Nephron (organoid): ENCODE data around the gene PPP1R12B.
"Not testable (repeated sequence)": the region's sequence is repeated elsewhere in the genome, so short reads cannot be mapped to it uniquely, and the experiment has no call there.

Experiments
- H3K27ac Mint-ChIP-seq, 3 experiments: 2 replicates each; pipeline ENCODE4 v1.8.0; 2020; ENCODE audit warnings: mixed read lengths in 3 of 3, mild to moderate bottlenecking in 2 of 3, moderate library complexity in 1 of 3
- H3K27me3 Mint-ChIP-seq: 2 replicates; pipeline ENCODE4 v1.8.0; 2021; ENCODE audit warnings: low read depth, mild to moderate bottlenecking, moderate library complexity, mixed read lengths
- H3K36me3 Mint-ChIP-seq: 2 replicates; pipeline ENCODE4 v1.8.0; 2020; ENCODE audit warnings: low read depth, mixed read lengths
- H3K4me1 Mint-ChIP-seq: 2 replicates; pipeline ENCODE4 v1.8.0; 2020; ENCODE audit warnings: mixed read lengths
- H3K4me3 Mint-ChIP-seq, 3 experiments: 2 replicates each; pipeline ENCODE4 v1.8.0; 2020; ENCODE audit warnings: mild to moderate bottlenecking in 3 of 3, mixed read lengths in 3 of 3, moderate library complexity in 2 of 3
- H3K9me3 Mint-ChIP-seq: 2 replicates; pipeline ENCODE4 v1.8.0; 2020; ENCODE audit warnings: mixed read lengths
- CTCF ChIP-seq, 3 experiments: fragments of 200-600 bp; sonication (generic); IDR thresholded peaks; one replicate each; pipeline ENCODE4 v1.5.0; 2021; ENCODE audit warnings: antibody characterized with exemption in 3 of 3; ENCODE audit not compliant: unreplicated experiment in 3 of 3

PPP1R12B gene

GRCh38 chr1:202362212-202362611 is 13.7 kb downstream of the PPP1R12B start:
- H3K27me3 Mint-ChIP-seq = no peaks in the 10 kb centered on the region
- no peak overlapping the region for H3K27ac Mint-ChIP-seq
- H3K36me3 Mint-ChIP-seq = no peaks in the 10 kb centered on the region
- no peak overlapping the region for H3K4me3 Mint-ChIP-seq
- no peaks in the 10 kb centered on the region for H3K9me3 Mint-ChIP-seq
- no peak for TF ChIP-seq CTCF (IDR thresholded peaks at IDR 0.05; ENCODE audit: unreplicated experiment in 3 of 3)
- H3K4me1 Mint-ChIP-seq = peaks cover 13% of the 10 kb centered on the region

- H3K4me1 Mint-ChIP-seq = peaks cover 4% of the 10 kb centered on the region
Measured at GRCh38 chr1:202365092-202365815, 16.8 kb downstream of the PPP1R12B start.

GRCh38 chr1:202367271-202367670 is 18.8 kb downstream of the PPP1R12B start:
- Mint-ChIP-seq H3K4me1 (no peaks in the 10 kb centered on the region), H3K36me3 (no peaks in the 10 kb centered on the region), H3K4me3 (no peak overlapping the region), H3K27ac (no peak overlapping the region), H3K27me3 (no peaks in the 10 kb centered on the region), H3K9me3 (no peaks in the 10 kb centered on the region)
- TF ChIP-seq CTCF (IDR thresholded peaks at IDR 0.05; ENCODE audit: unreplicated experiment in 3 of 3) = no peak

More at GRCh38 chr1:202365092-202365815, 16.8 kb downstream of the PPP1R12B start:
- TF ChIP-seq CTCF (IDR thresholded peaks at IDR 0.05; ENCODE audit: unreplicated experiment in 3 of 3) = no peak
- no peaks in the 10 kb centered on the region for H3K27me3 Mint-ChIP-seq
- H3K4me3 Mint-ChIP-seq = no peak overlapping the region
- no peak overlapping the region for H3K27ac Mint-ChIP-seq
- H3K9me3 Mint-ChIP-seq = no peaks in the 10 kb centered on the region
- no peaks in the 10 kb centered on the region for H3K36me3 Mint-ChIP-seq

GRCh38 chr1:202370906-202371305 is 22.4 kb downstream of the PPP1R12B start:
- not testable (repeated sequence) for H3K36me3 Mint-ChIP-seq, H3K4me3 Mint-ChIP-seq, H3K4me1 Mint-ChIP-seq, H3K9me3 Mint-ChIP-seq, H3K27me3 Mint-ChIP-seq, H3K27ac Mint-ChIP-seq

GRCh38 chr1:202374099-202374498 is 25.6 kb downstream of the PPP1R12B start:
- H3K4me1 Mint-ChIP-seq = peaks cover 5% of the 10 kb centered on the region
- no peak for TF ChIP-seq CTCF (IDR thresholded peaks at IDR 0.05; ENCODE audit: unreplicated experiment in 3 of 3)
- H3K27ac Mint-ChIP-seq = no peak overlapping the region
- no peaks in the 10 kb centered on the region for H3K27me3 Mint-ChIP-seq
- H3K36me3 Mint-ChIP-seq = no peaks in the 10 kb centered on the region
- H3K9me3 Mint-ChIP-seq = peaks cover 2% of the 10 kb centered on the region
- H3K4me3 Mint-ChIP-seq = no peak overlapping the region

- H3K9me3 Mint-ChIP-seq, H3K27me3 Mint-ChIP-seq, H3K36me3 Mint-ChIP-seq, H3K4me3 Mint-ChIP-seq, H3K27ac Mint-ChIP-seq, H3K4me1 Mint-ChIP-seq: not testable (repeated sequence)
Measured at GRCh38 chr1:202375175-202375574, 26.7 kb downstream of the PPP1R12B start.

GRCh38 chr1:202376247-202376646 is 27.7 kb downstream of the PPP1R12B start:
- Mint-ChIP-seq H3K36me3 (no peaks in the 10 kb centered on the region), H3K4me3 (no peak overlapping the region), H3K27ac (no peak overlapping the region), H3K27me3 (no peaks in the 10 kb centered on the region), H3K9me3 (peaks cover 2% of the 10 kb centered on the region), H3K4me1 (peaks cover 14% of the 10 kb centered on the region)
- TF ChIP-seq CTCF (IDR thresholded peaks at IDR 0.05; ENCODE audit: unreplicated experiment in 3 of 3) = no peak
